HK-2 (cell line): ENCODE data around the gene CFD.
"Not testable (repeated sequence)": the region's sequence is repeated elsewhere in the genome, so short reads cannot be mapped to it uniquely, and the experiment has no call there.

Experiments used
- DNase-seq: peaks from one replicate; pipeline ENCODE4 v3.0.0-alpha.2; 2018; ENCODE audit not compliant: unreplicated experiment

CFD gene

DNA sequence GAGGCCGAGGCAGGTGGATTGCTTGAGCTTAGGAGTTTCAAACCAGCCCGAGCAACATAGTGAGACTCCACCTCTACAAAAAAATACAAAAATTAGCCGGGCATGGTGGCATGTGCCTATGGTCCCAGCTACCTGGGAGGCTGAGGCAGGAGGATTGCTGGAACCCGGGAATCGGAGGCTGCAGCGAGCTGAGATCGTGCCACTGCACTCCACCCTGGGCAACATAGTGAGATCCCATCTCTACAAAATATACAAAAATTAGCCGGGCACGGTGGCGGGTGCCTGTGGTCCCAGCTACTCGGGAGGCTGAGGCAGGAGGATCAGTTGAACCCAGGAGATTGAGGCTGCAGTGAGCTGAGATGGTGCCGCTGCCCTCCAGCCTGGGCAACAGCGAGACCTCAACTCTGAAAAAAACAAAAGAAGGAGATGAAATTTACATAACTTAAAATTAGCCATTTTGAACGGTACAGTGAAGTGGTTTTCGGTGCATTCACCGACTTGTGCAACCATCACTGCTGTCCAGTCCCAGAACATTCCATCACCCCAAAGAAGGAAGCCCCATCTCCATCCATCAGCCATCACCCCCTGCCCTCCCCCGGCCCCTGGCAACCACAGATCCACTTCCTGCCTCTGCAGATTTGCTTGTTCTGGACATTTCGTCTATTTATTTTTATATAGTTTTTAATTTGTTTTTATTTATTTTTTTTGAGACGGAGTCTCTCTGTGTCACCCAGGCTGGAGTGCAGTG lies 33.4 kb upstream of the CFD start:
- DNase-seq: no peak

- DNase-seq: no peak
These were observed 32.2 kb upstream of the CFD start for GRCh38 chr19:827314-827709.

- DNase-seq: no peak
These were observed 31.6 kb upstream of the CFD start, which contains the start of gene AZU1 for GRCh38 chr19:827710-828321. TSS of gene AZU1 (plus strand) at chr19:827837. CDS start at chr19:827847, 10 bp downstream.

DNA sequence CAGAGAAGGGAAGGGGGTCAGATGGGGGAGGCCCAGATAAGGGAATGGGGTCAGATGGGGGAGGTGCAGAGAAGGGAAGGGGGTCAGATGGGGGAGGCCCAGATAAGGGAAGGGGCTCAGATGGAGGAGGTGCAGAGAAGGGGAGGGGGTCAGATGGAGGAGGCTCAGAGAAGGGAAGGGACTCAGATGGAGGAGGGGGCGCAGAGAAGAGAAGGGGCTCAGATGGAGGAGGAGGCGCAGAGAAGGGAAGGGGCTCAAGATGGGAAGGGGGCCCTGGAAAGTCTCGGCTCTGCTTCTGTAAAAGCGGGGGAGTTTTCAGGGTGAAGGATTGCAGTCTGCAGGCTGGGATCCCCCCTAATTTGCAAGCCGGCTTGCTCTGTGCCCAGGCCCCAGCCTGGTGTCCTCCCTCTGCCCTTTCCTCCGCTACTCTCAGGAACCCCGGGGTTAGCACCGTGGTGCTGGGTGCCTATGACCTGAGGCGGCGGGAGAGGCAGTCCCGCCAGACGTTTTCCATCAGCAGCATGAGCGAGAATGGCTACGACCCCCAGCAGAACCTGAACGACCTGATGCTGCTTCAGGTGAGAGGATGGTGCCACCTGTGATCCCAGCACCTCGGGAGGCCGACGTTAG lies 30.2 kb upstream of the CFD start:
- no peak for DNase-seq

DNA sequence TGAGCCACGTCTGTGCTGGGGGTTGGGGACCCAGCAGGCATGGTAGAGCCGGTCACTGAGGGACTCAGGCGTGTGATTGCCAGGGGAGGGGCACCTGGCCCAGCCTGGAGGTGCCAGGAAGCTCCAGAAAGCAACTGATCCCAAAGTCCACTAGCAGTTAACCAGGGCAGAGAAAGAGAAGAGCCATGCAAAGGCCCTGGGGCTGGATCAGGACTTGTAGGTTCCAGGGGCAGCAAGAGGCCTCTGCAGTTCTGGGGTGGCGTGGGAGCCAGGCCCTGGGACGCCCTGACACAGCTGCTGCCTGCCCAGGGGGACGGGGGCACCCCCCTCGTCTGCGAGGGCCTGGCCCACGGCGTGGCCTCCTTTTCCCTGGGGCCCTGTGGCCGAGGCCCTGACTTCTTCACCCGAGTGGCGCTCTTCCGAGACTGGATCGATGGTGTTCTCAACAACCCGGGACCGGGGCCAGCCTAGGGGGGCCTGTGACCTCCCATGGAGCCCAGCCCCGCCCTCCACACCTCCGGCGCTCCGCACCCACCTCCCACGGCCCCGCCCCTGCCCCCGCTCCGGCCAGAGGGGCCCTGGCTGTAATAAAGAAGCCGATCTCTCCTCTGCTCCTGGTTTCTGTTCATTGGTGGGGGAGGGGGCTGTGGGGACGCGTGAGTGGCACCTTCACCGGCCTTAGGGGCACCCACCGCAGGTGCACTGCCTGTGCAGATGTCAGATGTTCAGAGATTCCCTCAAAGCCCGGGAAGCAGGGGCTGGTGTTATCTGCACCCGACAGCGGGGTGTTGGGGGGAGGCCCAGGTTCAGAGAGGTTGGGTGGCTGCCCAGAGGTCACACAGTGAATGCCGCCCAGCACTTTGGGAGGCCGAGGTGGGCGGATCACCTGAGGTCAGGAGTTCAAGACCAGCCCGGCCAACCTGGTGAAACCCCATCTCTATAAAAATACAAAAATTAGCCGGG lies 27.8 kb upstream of the CFD start:
- DNase-seq: no peak

- DNase-seq: no peak
These were observed 25.2 kb upstream of the CFD start for GRCh38 chr19:834216-834615.

- no peak for DNase-seq
These were observed 24.2 kb upstream of the CFD start for GRCh38 chr19:835210-835810.

DNA sequence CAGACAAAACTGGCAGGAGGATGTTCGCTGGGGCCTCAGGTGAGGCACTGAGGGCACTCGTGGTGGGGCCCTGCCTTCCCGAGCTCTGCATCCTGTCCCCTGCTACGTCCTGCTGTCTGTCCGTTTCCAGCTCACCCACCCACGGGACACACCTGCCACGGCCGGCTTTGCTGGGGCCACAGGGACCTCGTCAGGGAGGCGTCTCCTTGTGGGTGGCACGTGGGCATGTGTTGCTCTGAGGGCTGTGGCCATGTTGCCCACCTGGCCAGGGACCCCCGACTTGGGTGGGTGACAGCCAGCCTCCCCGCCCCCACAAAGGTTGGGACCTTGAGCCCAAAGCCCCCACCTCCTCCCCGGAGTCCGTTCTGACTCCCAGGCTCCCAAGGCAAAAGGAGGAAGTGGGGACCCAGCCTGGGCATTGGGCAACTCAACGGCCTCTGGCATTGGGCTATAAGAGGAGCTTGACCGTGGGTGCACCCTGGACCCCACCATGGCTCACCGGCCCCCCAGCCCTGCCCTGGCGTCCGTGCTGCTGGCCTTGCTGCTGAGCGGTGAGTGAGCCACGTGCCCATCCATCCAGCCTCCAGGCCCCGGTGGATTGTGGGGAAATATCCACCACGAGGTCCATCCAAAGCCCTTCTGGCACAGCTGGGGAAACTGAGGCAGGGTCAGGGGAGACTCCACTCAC lies 18.8 kb upstream of the CFD start, which contains the start of gene PRTN3:
Gene PRTN3 (plus strand): TSS at position 481 of the 688 bp plus-strand sequence. CDS start 10 bp downstream, at position 491.
- no peak for DNase-seq

DNA sequence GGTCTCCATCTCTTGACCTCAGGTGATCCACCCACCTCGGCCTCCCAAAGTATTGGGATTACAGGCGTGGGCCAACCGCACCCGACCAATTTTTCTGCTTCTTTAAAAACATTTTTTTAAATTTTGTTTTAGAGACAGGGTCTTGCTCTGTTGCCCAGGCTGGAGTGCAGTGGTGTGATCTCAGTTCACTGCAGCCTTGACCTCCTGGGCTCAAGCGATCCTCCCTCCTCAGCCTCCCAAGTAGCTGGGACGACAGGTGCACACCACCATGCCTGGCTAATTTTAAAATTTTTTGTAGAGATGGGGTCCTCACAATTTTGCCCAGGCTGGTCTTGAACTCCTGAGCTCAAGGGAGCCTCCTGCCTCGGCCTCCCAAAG lies 16.7 kb upstream of the CFD start:
- DNase-seq: not testable (repeated sequence)

- peak; percentile 43 for DNase-seq
These were observed 16.2 kb upstream of the CFD start for GRCh38 chr19:843180-843835.

DNA sequence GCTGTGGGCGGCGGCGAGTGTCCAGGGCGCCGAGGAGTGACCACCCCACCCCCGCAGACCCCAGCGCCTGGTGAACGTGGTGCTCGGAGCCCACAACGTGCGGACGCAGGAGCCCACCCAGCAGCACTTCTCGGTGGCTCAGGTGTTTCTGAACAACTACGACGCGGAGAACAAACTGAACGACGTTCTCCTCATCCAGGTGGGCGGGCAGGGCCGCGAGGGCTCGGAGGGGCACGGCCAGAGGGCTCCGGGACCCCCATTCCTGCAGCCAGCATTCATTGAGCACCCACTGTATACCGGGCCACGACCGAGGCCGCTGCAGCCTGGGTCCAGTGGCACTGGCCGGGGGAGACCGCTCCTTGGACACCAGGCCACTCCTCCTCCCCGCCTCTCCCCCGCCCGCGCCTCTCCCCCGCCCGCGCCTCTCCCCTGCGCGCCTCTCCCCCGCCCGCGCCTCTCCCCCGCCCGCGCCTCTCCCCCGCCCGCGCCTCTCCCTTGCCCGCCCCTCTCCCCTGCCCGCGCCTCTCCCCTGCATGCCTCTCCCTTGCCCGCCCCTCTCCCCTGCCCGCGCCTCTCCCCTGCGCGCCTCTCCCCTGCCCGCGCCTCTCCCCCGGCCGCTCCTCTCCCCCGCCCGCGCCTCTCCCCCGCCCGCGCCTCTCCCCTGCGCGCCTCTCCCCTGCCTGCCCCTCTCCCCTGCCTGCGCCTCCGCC lies 15.5 kb upstream of the CFD start:
- DNase-seq: no peak

- DNase-seq: no peak
These were observed 14.9 kb upstream of the CFD start for GRCh38 chr19:844546-844971.

DNA sequence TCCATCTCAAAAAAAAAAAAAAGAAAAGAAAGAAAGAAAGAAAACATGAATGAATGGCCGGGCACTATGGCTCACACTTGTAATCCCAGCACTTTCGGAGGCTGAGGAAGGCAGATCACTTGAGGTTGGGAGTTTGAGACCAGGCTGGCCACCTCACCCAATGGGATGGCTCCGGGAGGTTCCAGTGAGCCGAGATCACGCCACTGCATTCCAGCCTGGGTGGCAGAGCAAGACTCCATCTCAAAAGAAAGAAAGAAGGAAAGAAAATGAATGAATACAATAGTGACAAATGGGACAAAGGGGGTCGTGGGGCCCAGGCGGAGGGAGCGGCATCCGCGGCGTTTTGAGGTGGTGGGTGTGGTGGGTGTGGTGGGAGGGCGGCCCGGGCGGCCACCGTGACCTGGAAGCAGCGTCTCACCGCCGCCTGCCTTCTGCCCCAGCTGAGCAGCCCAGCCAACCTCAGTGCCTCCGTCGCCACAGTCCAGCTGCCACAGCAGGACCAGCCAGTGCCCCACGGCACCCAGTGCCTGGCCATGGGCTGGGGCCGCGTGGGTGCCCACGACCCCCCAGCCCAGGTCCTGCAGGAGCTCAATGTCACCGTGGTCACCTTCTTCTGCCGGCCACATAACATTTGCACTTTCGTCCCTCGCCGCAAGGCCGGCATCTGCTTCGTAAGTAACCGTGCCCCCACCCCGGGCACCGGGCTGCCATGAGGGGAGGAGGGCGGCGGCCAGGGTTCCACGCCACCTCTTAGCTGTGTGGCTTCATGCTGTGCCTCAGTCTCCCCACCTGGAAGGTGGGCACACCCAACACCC lies 13.6 kb upstream of the CFD start:
- DNase-seq: no peak

- DNase-seq: no peak
These were observed 11.0 kb upstream of the CFD start for GRCh38 chr19:848386-848921.

- DNase-seq: not testable (repeated sequence)
These were observed 10.3 kb upstream of the CFD start for GRCh38 chr19:849195-849594.

DNA sequence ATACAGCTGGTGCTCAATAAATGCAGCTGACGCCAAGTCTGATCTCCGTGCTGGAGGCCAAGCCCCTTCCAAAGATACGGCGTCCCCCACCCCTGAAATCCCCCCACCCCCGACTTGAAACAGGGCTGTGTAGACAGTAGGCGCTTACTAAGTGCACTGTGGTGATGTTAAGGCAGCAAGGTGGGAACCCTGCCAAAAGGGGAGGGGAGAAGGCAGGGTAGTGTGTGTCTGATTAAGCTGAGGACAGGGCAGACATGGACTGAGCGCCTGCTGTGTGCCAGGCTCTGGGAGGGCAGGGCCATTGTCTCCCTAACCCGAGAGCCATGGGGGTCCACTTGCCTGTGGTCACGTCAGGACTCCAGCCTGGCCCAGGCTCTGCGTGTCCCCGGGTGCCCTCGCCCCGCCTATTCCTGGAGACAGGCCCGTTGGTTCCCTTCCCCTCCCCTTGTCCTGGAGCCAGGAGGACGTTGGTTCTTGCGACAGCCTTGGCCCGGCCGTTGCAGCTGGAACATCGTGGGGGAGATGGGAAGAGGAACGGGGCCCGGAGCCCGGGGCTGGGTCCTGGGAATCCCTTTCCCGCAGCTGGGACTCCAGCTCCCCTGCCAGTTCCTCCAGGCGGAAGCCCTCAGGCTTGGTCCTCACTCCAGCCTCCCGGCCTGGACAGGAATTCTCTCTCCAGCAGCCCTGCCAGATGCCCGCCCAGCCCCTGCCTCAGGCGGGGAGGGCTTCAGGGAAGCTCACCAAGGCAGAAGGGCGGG lies 9.1 kb upstream of the CFD start:
- peak; percentile 62 for DNase-seq

- DNase-seq: no peak
These were observed 8.5 kb upstream of the CFD start for GRCh38 chr19:850979-851335.
